Measurements from ENCODE around the gene LAPTM4A.

DNA sequence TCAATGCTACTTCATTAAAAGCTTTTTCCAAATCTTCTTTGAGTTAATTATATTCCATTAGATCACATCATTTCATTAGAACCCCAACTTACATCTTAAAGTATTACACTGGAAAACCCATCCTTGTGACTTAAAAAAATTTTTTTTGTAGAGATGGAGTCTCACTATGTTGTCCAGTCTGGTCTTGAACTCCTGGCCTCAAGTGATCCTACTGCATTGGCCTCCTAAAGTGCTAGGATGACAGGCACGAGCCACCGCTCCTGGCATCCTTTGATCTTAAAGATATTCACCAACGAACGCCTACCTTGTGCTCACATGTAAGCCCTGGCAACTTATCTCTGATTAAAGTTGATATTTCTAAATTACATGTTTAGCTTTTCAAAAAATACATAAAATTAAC lies 6.7 kb downstream of the LAPTM4A start:
- TF ChIP-seq, protein P1, sequence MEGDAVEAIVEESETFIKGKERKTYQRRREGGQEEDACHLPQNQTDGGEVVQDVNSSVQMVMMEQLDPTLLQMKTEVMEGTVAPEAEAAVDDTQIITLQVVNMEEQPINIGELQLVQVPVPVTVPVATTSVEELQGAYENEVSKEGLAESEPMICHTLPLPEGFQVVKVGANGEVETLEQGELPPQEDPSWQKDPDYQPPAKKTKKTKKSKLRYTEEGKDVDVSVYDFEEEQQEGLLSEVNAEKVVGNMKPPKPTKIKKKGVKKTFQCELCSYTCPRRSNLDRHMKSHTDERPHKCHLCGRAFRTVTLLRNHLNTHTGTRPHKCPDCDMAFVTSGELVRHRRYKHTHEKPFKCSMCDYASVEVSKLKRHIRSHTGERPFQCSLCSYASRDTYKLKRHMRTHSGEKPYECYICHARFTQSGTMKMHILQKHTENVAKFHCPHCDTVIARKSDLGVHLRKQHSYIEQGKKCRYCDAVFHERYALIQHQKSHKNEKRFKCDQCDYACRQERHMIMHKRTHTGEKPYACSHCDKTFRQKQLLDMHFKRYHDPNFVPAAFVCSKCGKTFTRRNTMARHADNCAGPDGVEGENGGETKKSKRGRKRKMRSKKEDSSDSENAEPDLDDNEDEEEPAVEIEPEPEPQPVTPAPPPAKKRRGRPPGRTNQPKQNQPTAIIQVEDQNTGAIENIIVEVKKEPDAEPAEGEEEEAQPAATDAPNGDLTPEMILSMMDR (IDR thresholded peaks at IDR 0.05): no peak
- TF ChIP-seq POLR2A (IDR thresholded peaks at IDR 0.05): no peak

All from Peyer's patch (tissue), 4 donors.